Measurements from ENCODE around the gene NLRP7.
"Not testable (repeated sequence)": the region's sequence is repeated elsewhere in the genome, so short reads cannot be mapped to it uniquely, and the experiment has no call there.

- TF ChIP-seq CTCF (conservative IDR thresholded peaks at IDR 0.05; ENCODE audit: low read depth, low read length); MAZ (IDR thresholded peaks at IDR 0.05; ENCODE audit: borderline replicate concordance, low read depth, low read length); SMC3 (IDR thresholded peaks at IDR 0.05; ENCODE audit: low read depth, low read length); POLR2A (IDR thresholded peaks at IDR 0.05; ENCODE audit: low read depth, low read length); CEBPB (IDR thresholded peaks at IDR 0.05; ENCODE audit: low read depth, low read length); NFE2L2 (IDR thresholded peaks at IDR 0.05; ENCODE audit: low read depth, low read length); RAD21 (IDR thresholded peaks at IDR 0.05; ENCODE audit: low read length); MAFK (IDR thresholded peaks at IDR 0.05; ENCODE audit: low read depth, low read length): not testable (repeated sequence)
These were observed 6.0 kb upstream of the NLRP7 start for GRCh38 chr19:54953345-54953713.

Data from IMR-90 (cell line).